Measurements from ENCODE around the gene VAX1.

- TF ChIP-seq, protein P1, sequence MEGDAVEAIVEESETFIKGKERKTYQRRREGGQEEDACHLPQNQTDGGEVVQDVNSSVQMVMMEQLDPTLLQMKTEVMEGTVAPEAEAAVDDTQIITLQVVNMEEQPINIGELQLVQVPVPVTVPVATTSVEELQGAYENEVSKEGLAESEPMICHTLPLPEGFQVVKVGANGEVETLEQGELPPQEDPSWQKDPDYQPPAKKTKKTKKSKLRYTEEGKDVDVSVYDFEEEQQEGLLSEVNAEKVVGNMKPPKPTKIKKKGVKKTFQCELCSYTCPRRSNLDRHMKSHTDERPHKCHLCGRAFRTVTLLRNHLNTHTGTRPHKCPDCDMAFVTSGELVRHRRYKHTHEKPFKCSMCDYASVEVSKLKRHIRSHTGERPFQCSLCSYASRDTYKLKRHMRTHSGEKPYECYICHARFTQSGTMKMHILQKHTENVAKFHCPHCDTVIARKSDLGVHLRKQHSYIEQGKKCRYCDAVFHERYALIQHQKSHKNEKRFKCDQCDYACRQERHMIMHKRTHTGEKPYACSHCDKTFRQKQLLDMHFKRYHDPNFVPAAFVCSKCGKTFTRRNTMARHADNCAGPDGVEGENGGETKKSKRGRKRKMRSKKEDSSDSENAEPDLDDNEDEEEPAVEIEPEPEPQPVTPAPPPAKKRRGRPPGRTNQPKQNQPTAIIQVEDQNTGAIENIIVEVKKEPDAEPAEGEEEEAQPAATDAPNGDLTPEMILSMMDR (IDR thresholded peaks at IDR 0.05; ENCODE audit: poor library complexity): no peak
- TF ChIP-seq EZH2 (IDR thresholded peaks at IDR 0.05; ENCODE audit: borderline replicate concordance) (no peak), EZH2phosphoT487 (IDR thresholded peaks at IDR 0.05; ENCODE audit: low read depth, severe bottlenecking, unreplicated experiment) (no peak)
Observed at GRCh38 chr10:117094856-117095255, 43.2 kb downstream of the VAX1 start.

All from hepatocyte (in vitro differentiated cells).